ENCODE results near the gene DLG2. TPM values are rescaled to one million over a fixed set of nuclear protein-coding genes. Genes with fewer than 3 reads are reported as not detected.
"Not testable (repeated sequence)": the region's sequence is repeated elsewhere in the genome, so short reads cannot be mapped to it uniquely, and the experiment has no call there.

Gene DLG2
- total RNA-seq, 1 experiment from 2014 or later: not detected

DNA sequence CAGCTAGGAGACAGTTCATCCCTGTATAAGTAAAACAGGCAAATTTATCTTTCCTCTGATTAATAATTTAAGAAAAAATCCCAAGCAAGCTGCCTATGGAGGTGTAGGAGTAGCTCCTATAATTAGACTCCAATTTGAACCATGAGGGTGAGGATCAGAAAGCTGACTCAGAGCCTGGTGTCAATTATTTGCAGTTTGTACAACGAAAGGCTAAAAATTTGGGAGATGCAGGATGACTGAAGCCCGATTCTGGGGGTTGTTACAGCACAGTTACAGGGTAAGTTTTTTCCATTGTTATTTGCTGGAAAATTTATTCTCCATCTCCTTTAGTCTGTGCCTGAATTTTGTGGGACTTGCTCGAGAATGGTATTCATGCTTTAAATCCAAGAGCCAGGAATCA is 1981.6 kb downstream of the DLG2 start:
- no peak for DNase-seq (ENCODE audit: low read depth)

DNA sequence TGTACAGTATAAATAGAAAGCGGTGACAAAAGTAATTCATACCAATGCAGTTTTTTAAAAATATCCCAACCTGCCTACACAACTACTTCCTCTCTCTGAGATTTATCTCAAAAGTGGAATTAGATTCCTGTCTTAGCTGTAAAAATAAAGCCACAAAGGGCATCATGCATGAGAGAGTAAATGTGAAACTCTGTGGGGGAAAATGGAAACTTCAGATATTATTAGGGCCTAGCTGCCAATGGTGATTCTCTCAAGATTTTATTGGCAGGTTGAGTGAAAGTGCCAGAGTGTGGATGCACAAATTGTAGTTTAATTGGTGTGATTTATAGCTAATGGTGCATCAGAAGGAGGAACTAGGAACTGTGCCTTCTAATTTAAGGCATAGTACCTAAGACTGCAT is 1984.0 kb downstream of the DLG2 start:
- DNase-seq (ENCODE audit: low read depth): no peak

- no peak for DNase-seq (ENCODE audit: low read depth)
Measured at GRCh38 chr11:83642500-83642899, 1984.6 kb downstream of the DLG2 start.

DNA sequence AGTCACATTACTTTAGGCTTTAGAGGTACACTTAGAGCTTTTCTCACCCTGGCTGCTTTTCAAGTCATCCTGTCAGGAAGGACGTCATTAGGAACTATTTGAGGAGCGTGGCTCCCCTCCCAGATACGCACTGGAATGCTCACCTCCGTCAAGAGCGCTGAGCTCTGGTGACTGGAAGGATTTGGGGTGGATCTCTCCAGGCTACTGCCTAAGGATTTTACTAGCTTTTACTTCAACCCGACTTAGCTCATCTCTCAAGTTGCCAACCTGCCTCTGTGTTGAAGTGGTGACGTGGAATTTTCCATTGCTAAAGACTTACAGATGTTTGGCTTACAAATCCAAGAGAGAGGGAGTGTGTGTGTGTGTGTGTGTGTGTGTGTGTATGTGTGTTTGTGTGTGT is 1985.6 kb downstream of the DLG2 start:
- no peak for DNase-seq (ENCODE audit: low read depth)

DNA sequence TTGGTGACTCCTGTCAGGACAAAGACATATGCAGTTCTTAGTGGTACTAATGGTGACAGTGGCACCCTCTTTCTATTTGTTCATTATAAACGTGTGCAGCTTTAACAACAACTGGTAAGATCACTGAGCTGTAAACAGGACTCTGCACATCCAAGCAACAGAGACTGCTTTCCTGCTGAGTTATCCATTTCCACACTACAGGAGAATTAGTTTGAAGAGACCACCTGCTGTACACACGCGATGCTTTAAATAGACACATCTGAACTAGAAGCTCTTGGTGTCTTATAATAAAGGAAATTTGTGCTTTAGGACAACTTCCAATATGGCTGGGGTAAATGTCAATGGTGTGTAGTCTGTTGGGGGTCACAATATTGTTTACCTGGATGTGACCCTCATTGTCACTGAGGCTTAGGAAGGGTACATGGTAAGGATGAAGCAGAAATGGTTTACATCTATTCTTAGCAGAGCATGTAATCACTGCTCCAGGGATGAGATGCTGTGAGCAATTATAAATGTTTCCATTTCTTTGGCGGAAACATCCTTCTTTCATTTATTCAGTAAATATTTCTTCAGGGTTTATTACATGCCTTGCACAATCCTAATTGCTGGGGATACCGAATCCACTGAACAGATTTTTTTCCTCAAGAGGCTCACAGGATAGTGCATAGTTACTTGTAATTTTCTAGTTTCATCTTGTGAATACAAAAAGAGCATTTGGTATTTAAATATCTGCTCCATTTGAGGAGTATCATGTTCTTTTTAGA is 1987.0 kb downstream of the DLG2 start:
- DNase-seq (ENCODE audit: low read depth): no peak

DNA sequence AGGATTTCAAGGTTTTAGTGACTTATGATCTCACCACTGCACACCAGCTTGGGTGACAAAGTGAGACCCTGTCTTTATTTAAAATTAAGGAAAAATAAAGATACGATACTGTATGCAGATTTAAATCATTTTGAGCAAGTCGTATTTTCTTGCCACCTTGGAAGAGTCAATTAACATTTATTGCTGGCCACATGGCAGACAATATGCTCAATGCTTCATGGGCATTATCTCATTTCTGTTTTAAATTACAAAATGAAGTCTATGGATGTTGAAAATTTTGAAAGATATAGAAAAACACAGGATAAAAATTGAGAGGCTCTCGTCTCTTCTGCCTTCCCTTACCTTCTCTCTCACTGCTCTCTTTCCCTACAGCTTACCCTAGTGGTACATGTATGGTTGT is 1992.0 kb downstream of the DLG2 start:
- no peak for DNase-seq (ENCODE audit: low read depth)

GRCh38 chr11:83630211-83630610 is 1996.9 kb downstream of the DLG2 start:
- no peak for DNase-seq (ENCODE audit: low read depth)

DNA sequence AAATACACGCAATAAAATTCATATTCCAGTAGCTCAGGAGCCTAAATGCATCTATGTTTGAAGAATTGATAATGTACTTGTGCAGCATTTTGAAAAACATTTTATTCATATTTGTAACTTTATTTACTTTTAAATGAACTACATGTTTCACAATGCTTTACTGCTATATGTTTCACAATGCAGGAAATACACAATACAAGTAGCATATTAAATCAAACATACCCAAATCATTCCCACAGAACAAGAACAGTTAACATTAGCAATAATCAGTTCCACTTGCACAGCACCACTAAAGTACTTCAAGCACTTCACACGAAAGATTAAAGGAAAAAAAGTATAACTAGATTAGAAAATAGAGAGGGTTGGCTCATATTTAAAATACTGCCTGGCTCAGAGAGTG is 1997.4 kb downstream of the DLG2 start:
- no peak for DNase-seq (ENCODE audit: low read depth)

GRCh38 chr11:83628622-83629355 is 1998.4 kb downstream of the DLG2 start:
- DNase-seq (ENCODE audit: low read depth): no peak

- DNase-seq (ENCODE audit: low read depth): no peak
Measured at GRCh38 chr11:83625336-83625735, 2001.8 kb downstream of the DLG2 start.

- DNase-seq (ENCODE audit: low read depth): no peak
Measured at GRCh38 chr11:83617671-83618070, 2009.5 kb downstream of the DLG2 start.

DNA sequence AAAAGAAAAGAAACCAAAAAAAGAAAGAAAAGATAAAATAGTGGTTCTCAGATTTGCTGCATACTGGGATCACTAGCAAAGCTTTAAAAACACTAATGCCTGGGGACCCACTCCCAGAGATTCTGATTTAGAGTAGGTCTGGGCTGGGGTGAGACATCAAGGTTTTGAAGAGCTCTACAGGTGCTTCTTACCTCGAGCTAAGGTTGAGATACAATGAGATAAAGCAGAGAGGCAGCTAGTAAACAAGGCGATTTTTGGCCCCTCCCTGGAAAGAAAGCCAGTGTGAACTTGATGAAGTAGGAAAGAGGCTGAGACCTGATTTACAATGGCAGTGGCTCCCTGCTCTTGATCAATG is 2013.4 kb downstream of the DLG2 start:
- DNase-seq (ENCODE audit: low read depth): no peak

DNA sequence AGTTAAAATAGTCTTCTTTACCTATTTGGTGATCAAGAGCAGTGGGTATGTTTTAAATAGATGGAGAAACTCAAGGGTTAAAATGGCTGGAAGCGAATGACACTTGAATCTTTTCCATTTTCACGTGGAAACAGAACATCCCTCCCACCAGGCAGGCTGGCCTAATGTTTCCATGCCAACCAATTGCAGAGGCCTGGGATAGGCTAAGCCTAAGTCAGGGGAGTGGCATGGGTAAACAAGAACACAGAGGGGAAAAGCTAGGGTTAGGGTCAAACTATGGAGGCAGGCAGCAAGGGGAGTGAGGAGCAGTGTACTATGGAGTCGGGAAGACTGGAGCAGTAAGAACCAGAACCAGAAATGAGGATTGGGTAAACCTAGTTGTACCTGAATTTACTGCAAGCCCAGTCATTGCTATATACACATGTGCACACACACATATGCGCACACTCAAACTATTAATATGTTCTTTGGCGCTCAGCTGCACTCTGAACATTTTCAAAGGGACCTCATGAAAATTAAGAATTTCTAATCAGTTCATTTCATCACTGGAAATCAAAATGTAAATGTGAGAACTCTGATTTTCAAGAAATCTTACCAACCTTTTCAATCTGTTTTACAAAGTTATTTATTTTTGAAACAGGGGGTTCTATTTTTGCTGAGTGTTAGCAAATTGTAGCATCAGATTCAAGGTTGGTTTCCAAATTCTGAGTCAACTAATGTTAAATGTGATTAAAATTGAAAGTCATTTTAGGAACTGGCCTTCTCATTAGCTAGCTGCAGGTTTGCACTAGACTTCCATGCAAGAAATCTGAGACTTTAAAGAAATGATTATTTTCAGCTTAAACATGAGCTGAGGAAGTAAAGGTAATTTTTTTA is 2014.0 kb downstream of the DLG2 start:
- no peak for DNase-seq (ENCODE audit: low read depth)

- no peak for DNase-seq (ENCODE audit: low read depth)
Measured at GRCh38 chr11:83611600-83611999, 2015.5 kb downstream of the DLG2 start.

DNA sequence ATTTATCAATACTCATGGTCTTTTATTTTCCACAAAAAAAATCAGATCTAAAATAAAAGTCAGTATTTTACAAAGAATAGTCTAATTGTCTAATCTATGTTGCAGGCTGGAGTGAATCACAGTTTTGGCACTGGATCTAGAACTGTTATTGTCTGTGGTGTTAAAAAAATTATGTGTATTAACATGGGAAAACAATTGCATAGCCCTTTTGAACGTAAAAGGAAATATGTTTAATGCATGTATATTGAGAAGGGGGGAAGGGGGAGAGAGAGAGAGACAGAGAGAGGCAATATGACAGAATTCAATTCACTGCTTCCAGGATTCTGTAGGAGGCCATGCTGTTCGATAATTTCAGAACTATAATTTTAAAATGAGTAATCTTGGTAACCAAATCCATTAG is 2016.1 kb downstream of the DLG2 start:
- no peak for DNase-seq (ENCODE audit: low read depth)

DNA sequence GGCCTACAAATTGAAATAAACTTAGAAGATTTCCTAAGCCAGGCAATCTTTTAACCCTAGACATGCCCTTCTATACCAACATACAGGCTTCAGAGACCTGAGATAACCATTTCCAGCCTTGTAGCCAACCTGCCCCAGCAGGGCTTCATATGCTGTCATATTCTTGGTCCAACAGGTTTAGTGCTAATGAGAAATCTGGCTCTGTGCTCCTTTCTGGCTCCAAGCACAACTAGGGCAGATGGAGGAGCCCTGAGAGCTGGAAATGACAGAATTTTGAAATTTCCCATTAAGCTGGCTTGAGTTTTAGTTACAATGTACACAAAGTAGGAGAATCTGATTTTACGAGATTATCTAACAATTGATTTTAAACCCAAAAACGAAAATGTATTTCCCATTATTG is 2018.0 kb downstream of the DLG2 start:
- DNase-seq (ENCODE audit: low read depth): no peak

DNA sequence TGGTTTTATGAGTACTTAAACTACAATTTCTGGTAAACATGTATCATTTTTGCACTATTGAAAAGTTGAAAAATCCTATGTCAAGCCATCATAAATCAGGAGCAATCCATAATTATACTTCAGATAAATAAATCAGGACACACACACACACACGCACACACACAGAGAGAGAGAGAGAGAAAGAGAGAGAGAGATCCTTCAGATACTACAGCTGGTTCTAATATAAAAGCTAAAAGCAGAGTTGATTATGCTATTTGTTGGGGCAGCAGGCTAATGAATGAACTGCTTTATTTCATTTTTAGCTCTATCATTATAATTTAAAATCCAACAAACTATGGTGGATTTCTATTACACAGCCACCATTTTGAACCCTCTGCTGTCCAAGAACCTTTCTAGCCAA is 2018.6 kb downstream of the DLG2 start:
- no peak for DNase-seq (ENCODE audit: low read depth)

DNA sequence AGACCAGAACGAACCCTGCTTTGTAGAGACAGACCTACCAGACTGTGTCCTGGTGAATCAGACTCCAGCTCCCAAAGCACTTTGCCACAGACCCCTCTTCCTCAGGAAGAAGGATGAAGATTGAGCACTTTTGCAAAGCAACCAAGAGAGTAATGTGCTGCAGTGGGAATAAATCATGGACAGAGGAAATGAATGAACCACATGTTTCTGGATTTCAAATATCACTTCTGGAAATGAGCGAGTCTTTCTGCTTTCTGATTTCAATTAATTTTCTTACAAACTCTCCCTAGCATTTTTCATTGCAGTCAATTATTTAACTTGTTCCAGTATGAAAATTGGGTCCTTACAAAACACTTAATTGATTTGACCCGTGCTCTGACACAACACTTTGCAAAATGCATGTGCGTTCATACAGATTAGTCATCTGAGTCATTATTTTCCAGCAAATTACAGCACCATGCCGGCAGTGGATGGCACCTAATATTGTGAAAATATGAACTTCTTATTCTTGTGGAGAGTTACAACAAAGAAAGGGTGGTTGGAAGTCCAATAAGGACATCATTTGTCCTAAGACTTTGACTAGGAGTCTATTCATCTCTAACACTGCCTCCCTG is 2025.1 kb downstream of the DLG2 start:
- no peak for DNase-seq (ENCODE audit: low read depth)

DNA sequence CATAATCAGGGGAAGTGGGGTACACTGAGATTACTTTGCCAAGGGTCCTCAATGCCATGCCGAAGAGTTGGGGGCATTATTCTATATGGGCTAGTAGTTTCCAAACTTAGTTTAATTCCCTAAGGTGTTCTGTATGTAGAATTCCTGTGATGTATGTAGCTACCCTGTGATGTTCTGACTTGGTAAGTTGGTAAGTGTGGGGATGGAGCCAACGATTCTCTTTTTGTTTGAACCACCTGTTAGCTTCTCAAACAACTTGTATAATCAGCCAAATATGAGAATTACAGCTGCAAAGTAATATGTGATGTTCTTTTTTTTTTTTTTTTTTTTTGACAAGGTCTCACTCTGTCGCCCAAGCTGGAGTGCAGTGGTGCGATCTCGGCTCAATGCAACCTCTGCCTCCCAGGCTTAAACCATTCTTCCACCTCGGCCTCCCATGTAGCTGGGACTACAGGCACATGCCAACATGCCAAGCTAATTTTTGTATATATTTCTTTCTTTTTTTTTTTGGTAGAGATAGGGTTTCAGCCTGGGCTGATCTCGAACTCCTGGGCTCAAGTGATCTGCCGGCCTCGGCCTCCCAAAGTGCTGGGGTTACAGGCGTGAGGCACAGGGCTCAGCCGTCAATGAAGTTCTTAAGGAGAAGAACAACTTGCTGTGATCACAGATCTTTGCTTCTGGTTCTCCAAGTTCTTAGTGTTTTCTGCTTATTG is 2025.8 kb downstream of the DLG2 start:
- DNase-seq (ENCODE audit: low read depth): no peak

DNA sequence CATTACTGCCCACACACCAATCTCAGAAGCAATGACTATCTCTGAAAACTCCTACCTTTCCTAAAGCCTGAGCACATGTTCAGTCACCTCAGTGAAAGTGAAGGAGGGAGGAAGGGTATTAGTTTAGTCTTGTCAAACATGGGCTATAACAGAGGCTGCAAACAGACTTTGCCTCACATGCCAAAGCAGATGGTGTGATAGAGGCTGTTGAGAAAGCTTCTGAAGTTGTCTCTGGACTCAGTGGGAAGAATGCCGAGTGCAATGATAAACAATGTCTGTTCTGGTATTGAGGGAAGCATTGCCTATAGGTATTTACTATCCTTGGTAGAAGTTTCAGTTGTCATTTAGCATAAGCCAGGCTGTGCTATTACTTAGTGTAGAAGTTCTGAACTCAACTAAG is 2026.5 kb downstream of the DLG2 start:
- no peak for DNase-seq (ENCODE audit: low read depth)

DNA sequence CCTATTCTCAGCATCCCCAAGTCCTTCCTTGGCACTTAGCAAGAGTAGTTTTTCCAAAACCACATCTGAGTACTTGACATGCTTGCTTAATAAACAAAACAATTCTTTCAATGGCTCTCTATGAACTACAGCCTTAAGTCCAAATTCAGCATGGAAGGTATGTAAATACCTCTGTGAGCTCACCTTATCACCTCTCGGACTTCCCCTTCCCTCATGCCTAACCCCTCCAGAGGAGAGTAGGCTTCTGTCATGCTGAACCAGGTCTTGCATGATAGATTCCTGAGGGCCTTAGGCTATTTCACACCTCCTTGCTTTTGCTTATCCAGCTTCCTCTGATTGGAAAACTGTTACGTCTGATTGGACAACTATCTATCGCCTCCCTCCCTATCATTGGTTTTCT is 2028.1 kb downstream of the DLG2 start:
- no peak for DNase-seq (ENCODE audit: low read depth)

- DNase-seq (ENCODE audit: low read depth): not testable (repeated sequence)
Measured at GRCh38 chr11:83587797-83588196, 2039.3 kb downstream of the DLG2 start.

All from M059J (cell line).